H1 (cell line): ENCODE measurements around the gene SOX15. TPM values are rescaled to one million over a fixed set of nuclear protein-coding genes. Genes with fewer than 3 reads are reported as not detected.

Source experiments
- CTCF ChIA-PET: fragments of 300-600 bp; sonication (Branson Sonifier 250); formaldehyde crosslinking; loops from one replicate; lab custom pipeline; 2021; ENCODE audit not compliant: partially characterized antibody; lab: Charles Lee
- POLR2A ChIA-PET: fragments of 300-600 bp; sonication (Branson Sonifier 250); formaldehyde crosslinking; loops from one replicate; lab custom pipeline; 2021; ENCODE audit warnings: inconsistent platforms; ENCODE audit not compliant: partially characterized antibody; lab: Charles Lee
- DNase-seq, 2 experiments: peaks; one replicate each; pipeline versions ENCODE4 v3.0.0 to v3.0.0-alpha.2; 2010 to 2022; ENCODE audit warnings: low spot score in 2 of 2, low read depth in 1 of 2, mixed read lengths in 1 of 2
- FAIRE-seq: peaks from 2 replicates; lab custom pipeline; 2011; peaks lifted over from hg19 to GRCh38; lab: Jason Lieb, UNC
- H2AFZ ChIP-seq: 2 replicates; pipeline ENCODE4 v1.8.1; 2012; ENCODE audit warnings: low read length, inconsistent platforms
- H2AK5ac ChIP-seq: 2 replicates; pipeline ENCODE4 v1.6.1; 2013; ENCODE audit warnings: low read depth, low read length
- H2BK120ac ChIP-seq: replicated peaks from 2 replicates; pipeline ENCODE3; 2013; ENCODE audit warnings: low read depth, low read length, inconsistent platforms
- H2BK12ac ChIP-seq: 2 replicates; pipeline ENCODE4 v1.6.1; 2013; ENCODE audit warnings: low read depth, low read length
- H2BK15ac ChIP-seq: 2 replicates; pipeline ENCODE4 v1.6.1; 2013; ENCODE audit warnings: low read length
- H2BK20ac ChIP-seq: 2 replicates; pipeline ENCODE4 v1.6.1; 2013; ENCODE audit warnings: low read length
- H2BK5ac ChIP-seq: 2 replicates; pipeline ENCODE4 v1.6.1; 2013; ENCODE audit warnings: low read depth, low read length
- H3K14ac ChIP-seq: 2 replicates; pipeline ENCODE4 v1.6.1; 2013; ENCODE audit warnings: inconsistent platforms; ENCODE audit not compliant: insufficient read length
- H3K18ac ChIP-seq: 2 replicates; pipeline ENCODE4 v1.6.1; 2013; ENCODE audit warnings: low read length; ENCODE audit errors: extremely low read depth
- H3K23ac ChIP-seq: 2 replicates; pipeline ENCODE4 v1.6.1; 2013; ENCODE audit warnings: inconsistent platforms; ENCODE audit not compliant: insufficient read length
- H3K23me2 ChIP-seq: 2 replicates; pipeline ENCODE4 v1.6.1; 2013; ENCODE audit warnings: low read depth, low read length
- H3K27ac ChIP-seq: 2 replicates; pipeline ENCODE4 v1.6.1; 2011; ENCODE audit warnings: low read depth, low read length, inconsistent platforms
- H3K27me3 ChIP-seq, 4 experiments: replicated peaks in 1 of 4; 1 replicate in 1 of 4; 2 replicates in 3 of 4; pipeline versions ENCODE4 v1.6.1 to v1.8.1; 2011 to 2013; ENCODE audit warnings: low read length in 3 of 4, mild to moderate bottlenecking in 3 of 4, inconsistent platforms in 2 of 4, mixed read lengths in 2 of 4, moderate library complexity in 1 of 4; ENCODE audit not compliant: control insufficient read depth in 3 of 4, insufficient read depth in 3 of 4; ENCODE audit errors: extremely low read depth in 1 of 4
- H3K36me3 ChIP-seq, 4 experiments: 2 replicates each; pipeline versions ENCODE4 v1.6.1 to v1.8.1; 2011 to 2013; ENCODE audit warnings: mild to moderate bottlenecking in 4 of 4, low read length in 3 of 4, moderate library complexity in 2 of 4, control low read depth in 1 of 4, inconsistent platforms in 1 of 4; ENCODE audit not compliant: insufficient read depth in 4 of 4, control insufficient read depth in 2 of 4
- H3K4ac ChIP-seq: replicated peaks from 2 replicates; pipeline ENCODE3; 2013; ENCODE audit warnings: low read length, low read depth, mixed read lengths, inconsistent platforms; ENCODE audit not compliant: insufficient read length
- H3K4me1 ChIP-seq, 4 experiments: replicated peaks in 1 of 4; 1 replicate in 1 of 4; 2 replicates in 3 of 4; pipeline versions ENCODE4 v1.6.1 to v1.8.1; 2011 to 2013; ENCODE audit warnings: low read length in 3 of 4, inconsistent platforms in 2 of 4, mixed read lengths in 1 of 4; ENCODE audit not compliant: insufficient read depth in 4 of 4, control insufficient read depth in 3 of 4
- H3K4me2 ChIP-seq, 2 experiments: 2 replicates each; pipeline versions ENCODE4 v1.6.1 to v1.8.1; 2011 to 2013; ENCODE audit warnings: low read depth in 2 of 2, low read length in 2 of 2, control low read depth in 1 of 2, inconsistent platforms in 1 of 2, mild to moderate bottlenecking in 1 of 2; ENCODE audit not compliant: insufficient read depth in 1 of 2
- H3K4me3 ChIP-seq, 4 experiments: fragments of 200-600, 300-600 bp in 1 of 4; sonication (generic), shearing (Covaris generic), sonication (Bioruptor Twin) in 1 of 4; 2 replicates each; pipeline versions ENCODE4 v1.5.1 to v1.8.1; 2011 to 2016; ENCODE audit warnings: low read length in 4 of 4, low read depth in 3 of 4, control low read depth in 2 of 4, inconsistent platforms in 2 of 4, mild to moderate bottlenecking in 2 of 4, mixed read lengths in 1 of 4, moderate library complexity in 1 of 4; ENCODE audit not compliant: insufficient read depth in 2 of 4; ENCODE audit errors: extremely low read depth in 1 of 4
- H3K56ac ChIP-seq: replicated peaks from 2 replicates; pipeline ENCODE3; 2013; ENCODE audit warnings: low read depth, mild to moderate bottlenecking, mixed read lengths, low read length, inconsistent platforms; ENCODE audit not compliant: insufficient read length
- H3K79me1 ChIP-seq: 2 replicates; pipeline ENCODE4 v1.6.1; 2013; ENCODE audit warnings: low read depth, low read length, control low read depth
- H3K79me2 ChIP-seq, 2 experiments: 2 replicates each; pipeline versions ENCODE4 v1.6.1 to v1.8.1; 2012 to 2013; ENCODE audit warnings: low read length in 2 of 2, mild to moderate bottlenecking in 2 of 2, inconsistent platforms in 1 of 2; ENCODE audit not compliant: insufficient read depth in 2 of 2, control insufficient read depth in 1 of 2
- H3K9ac ChIP-seq, 4 experiments: replicated peaks in 1 of 4; 1 replicate in 1 of 4; 2 replicates in 3 of 4; pipeline versions ENCODE4 v1.6.1 to v1.8.1; 2011 to 2013; ENCODE audit warnings: low read depth in 3 of 4, low read length in 3 of 4, control low read depth in 2 of 4, mild to moderate bottlenecking in 2 of 4, moderate library complexity in 2 of 4, inconsistent platforms in 1 of 4; ENCODE audit errors: extremely low read depth in 1 of 4
- H3K9me3 ChIP-seq, 2 experiments: 2 replicates each; pipeline versions ENCODE4 v1.6.1 to v1.8.1; 2012 to 2013; ENCODE audit warnings: mild to moderate bottlenecking in 2 of 2, moderate library complexity in 2 of 2, control low read depth in 1 of 2, inconsistent platforms in 1 of 2, low read depth in 1 of 2, low read length in 1 of 2, mixed read lengths in 1 of 2; ENCODE audit not compliant: insufficient read depth in 2 of 2
- H4K20me1 ChIP-seq, 2 experiments: replicated peaks in 1 of 2; 2 replicates each; pipeline versions ENCODE3 to v1.8.1; 2011 to 2013; ENCODE audit warnings: inconsistent platforms in 2 of 2, low read length in 2 of 2, mild to moderate bottlenecking in 1 of 2; ENCODE audit not compliant: insufficient read depth in 2 of 2, control insufficient read depth in 1 of 2
- H4K5ac ChIP-seq: 2 replicates; pipeline ENCODE4 v1.6.1; 2013; ENCODE audit warnings: low read length, low read depth, mixed read lengths, inconsistent platforms; ENCODE audit not compliant: insufficient read length
- H4K8ac ChIP-seq: 2 replicates; pipeline ENCODE4 v1.8.0; 2013; ENCODE audit warnings: mild to moderate bottlenecking, moderate library complexity, low read length, inconsistent platforms; ENCODE audit not compliant: insufficient read depth; ENCODE audit errors: extremely low read depth
- H4K91ac ChIP-seq: replicated peaks from 2 replicates; pipeline ENCODE3; 2013; ENCODE audit warnings: low read length, mixed read lengths, inconsistent platforms; ENCODE audit not compliant: insufficient read length
- EGR1 ChIP-seq: IDR thresholded peaks from 2 replicates; pipeline ENCODE4 v1.6.1; 2011; ENCODE audit warnings: low read depth, low read length, borderline replicate concordance
- JUND ChIP-seq: IDR thresholded peaks from 2 replicates; pipeline ENCODE4 v1.6.1; 2011; ENCODE audit warnings: mild to moderate bottlenecking, improper control_type of control experiment, low read length
- PHF8 ChIP-seq: fragments of 200-600 bp; sonication (generic); conservative IDR thresholded peaks from 2 replicates; pipeline ENCODE4 v1.7.1; 2012; ENCODE audit warnings: low read depth, mild to moderate bottlenecking, inconsistent platforms, low read length, moderate library complexity
- SP1 ChIP-seq: IDR thresholded peaks from 2 replicates; pipeline ENCODE4 v1.6.1; 2011; ENCODE audit warnings: low read depth, low read length
- ZNF274 ChIP-seq: IDR thresholded peaks from 2 replicates; pipeline ENCODE4 v1.7.0; 2012; ENCODE audit warnings: low read length, borderline replicate concordance; ENCODE audit errors: extremely low read depth
- WGBS, 2 experiments: shearing (Covaris generic) in 1 of 2; methylation state at CpG; one replicate each; pipeline versions ENCODE4 v1.1.6 to v1.1.7; 2013 to 2015; ENCODE audit warnings: low lambda C conversion rate in 2 of 2, mixed read lengths in 2 of 2, inconsistent platforms in 1 of 2, low coverage in 1 of 2, missing lambda C conversion rate in 1 of 2; ENCODE audit not compliant: insufficient replicate concordance in 2 of 2, insufficient coverage in 1 of 2, insufficient read length in 1 of 2; ENCODE audit errors: extremely low coverage in 1 of 2, missing lambda C conversion rate in 1 of 2; 5-methylcytosine and 5-hydroxymethylcytosine counted together
- polyA plus RNA-seq, 7 experiments: library from polyadenylated mRNA; depleted of rRNA in 3 of 7; stranded (reverse) in 5 of 7; unstranded in 2 of 7; fragments of >200 nt in 5 of 7; fragments of 200-250 nt in 2 of 7; gene quantifications; 1 replicate in 5 of 7; 2 replicates in 1 of 7; 4 replicates in 1 of 7; pipeline versions ENCODE4 v1.2.1 to v1.2.3, GENCODE V29; 2011 to 2013; ENCODE audit warnings: missing spikeins in 2 of 7, mixed read lengths in 2 of 7
- total RNA-seq: library from RNA; stranded (reverse); fragmentation: NEBNext Ultra II Directional; extraction: Animal tissue kit (Norgen Biotek cat#: 25700); gene quantifications from 2 replicates; pipeline ENCODE4 v1.2.1, GENCODE V29; 2021

SOX15 gene
- total and polyA plus RNA-seq, 2 of the 8 experiments (the other 6 are each of a cell fraction or from before 2014, with no cell fraction given) = 14.3 to 26.8 TPM

GRCh38 chr17:7573324-7574080, 16.4 kb downstream of the SOX15 start:
- Histone ChIP-seq H2BK12ac (no peak overlapping the region), H2BK120ac (no peak overlapping the region), H2AFZ (no peak overlapping the region), H4K20me1 (peaks cover 27 to 34% of the 10 kb centered on the region in 2 experiments), H2BK5ac (peak overlapping the region; percentile 98), H3K27ac (peak overlapping the region; percentile 99), H3K4me2 (peak overlapping the region; percentile 71 to 97), H3K4me1 (peaks cover 4 to 10% (median 7%) of the 10 kb centered on the region in 4 experiments), H3K14ac (peak overlapping the region; percentile 18), H3K23me2 (peaks cover 4% of the 10 kb centered on the region), H4K5ac (peak overlapping the region; percentile 77), H3K23ac (no peak overlapping the region), H3K56ac (peak overlapping the region; percentile 83), H3K27me3 (no peaks in the 10 kb centered on the region), H2AK5ac (no peak overlapping the region), H3K9ac (peak overlapping the region; percentile 98 to 100 (median 99)), H2BK15ac (no peak overlapping the region), H3K79me1 (peaks cover 6% of the 10 kb centered on the region), H3K36me3 (peaks cover 51 to 75% (median 67%) of the 10 kb centered on the region in 4 experiments), H3K4me3 (peak overlapping the region; percentile 97 to 99 (median 98)), H3K18ac (peak overlapping the region; percentile 94), H4K8ac (peak overlapping the region; percentile 98; the same call in 1 of the 2 replicates), H2BK20ac (no peak overlapping the region), H3K79me2 (peaks cover 23 to 39% of the 10 kb centered on the region in 2 experiments), H3K4ac (peak overlapping the region; percentile 98), H3K9me3 (no peaks in the 10 kb centered on the region), H4K91ac (peak overlapping the region; percentile 98)
- WGBS, 2 experiments = 1% methylated on average over 28 of the region's 71 CpGs; no CpG with 5 or more reads in 1 of the 2 experiments
- POLR2A ChIA-PET = interaction anchor here (0.7 to 37.5 kb wide), 39 partner anchors 9 to 366 kb away, joined by 3 to 1144 read pairs (median 4); partner anchors contain the start of genes ACAP1, ATP1B2, CD68 and CTDNEP1
- CTCF ChIA-PET = interaction anchor here (0.6 to 3.6 kb wide), 5 partner anchors 10 to 217 kb away, joined by 3 to 24 read pairs (median 5); partner anchors contain the start of genes MPDU1 and SOX15
- no peak for FAIRE-seq
- DNase-seq = peak in 1 of 2 experiments; percentile 82
- TF ChIP-seq EGR1 (no peak), JUND (no peak), PHF8 (peak; percentile 53; the same call in 1 of the 2 replicates), ZNF274 (no peak), SP1 (no peak)
